K562 (cell line): Measurements from ENCODE around the gene RPS6KA4. TPM values are rescaled to one million over a fixed set of nuclear protein-coding genes. Genes with fewer than 3 reads are reported as not detected.
A peak's percentile ranks its signal among the peaks of the same experiment; 100 is the strongest.

Experiments
- BMI1 ChIP-seq: fragments of 150-350 bp; IDR thresholded peaks from 2 replicates; pipeline ENCODE4 v1.6.1; 2014; ENCODE audit warnings: low read length
- ELF4 ChIP-seq: fragments of 450-650 bp; formaldehyde crosslinking; IDR thresholded peaks from 2 replicates; pipeline ENCODE4 v1.4.0; 2022; ENCODE audit warnings: missing genetic modification characterization
- HNRNPK ChIP-seq: fragments of 200-400 bp; formaldehyde crosslinking; IDR thresholded peaks from one replicate; pipeline ENCODE4 v1.6.1; 2018; ENCODE audit warnings: mild to moderate bottlenecking, low read depth, low read length; ENCODE audit not compliant: poor library complexity, severe bottlenecking
- KDM2B ChIP-seq: fragments of 250-450 bp; sonication (Bioruptor Pico); IDR thresholded peaks from 2 replicates; pipeline ENCODE4 v1.8.0; 2021; ENCODE audit warnings: mild to moderate bottlenecking, moderate library complexity
- PKNOX1 ChIP-seq: fragments of 450-650 bp; IDR thresholded peaks from 2 replicates; pipeline ENCODE4 v1.6.1; 2016
- RCOR1 ChIP-seq, 2 experiments: IDR thresholded peaks; 2 replicates each; pipeline ENCODE4 v1.6.1; 2012; ENCODE audit warnings: low read depth in 2 of 2, low read length in 2 of 2, borderline replicate concordance in 1 of 2, improper control_type of control experiment in 1 of 2
- ZBTB33 ChIP-seq: sonication (generic); formaldehyde crosslinking; IDR thresholded peaks from 2 replicates; pipeline ENCODE4 v1.8.1; 2023; ENCODE audit warnings: mild to moderate bottlenecking, missing genetic modification reagents
- polyA plus RNA-seq, 8 experiments: library from polyadenylated mRNA; depleted of rRNA in 4 of 8; stranded (reverse) in 5 of 8; unstranded in 3 of 8; fragments of >200 nt; fragmentation: Nextera tagmentation in 2 of 8; fragmentation: Illumina TruSeq in 1 of 8; extraction: Ambion mirVana in 2 of 8; extraction: Trizol in 1 of 8; gene quantifications; 2 replicates each; pipeline versions ENCODE4 v1.2.1 to v1.2.3, GENCODE V29; 2011 to 2014; ENCODE audit warnings: inconsistent platforms in 1 of 8, missing spikeins in 1 of 8
- total RNA-seq, 7 experiments: library from RNA; depleted of rRNA in 6 of 7; stranded (reverse); fragments of >200 nt in 6 of 7; fragmentation: Illumina TruSeq in 2 of 7; extraction: Trizol in 2 of 7; gene quantifications; 2 replicates each; pipeline versions ENCODE4 v1.2.1 to v1.2.3, GENCODE V29; 2011 to 2021; ENCODE audit warnings: low replicate concordance in 1 of 7
- TF ChIP-seq, protein P1 (sequence below): fragments of 450-650 bp; IDR thresholded peaks from 2 replicates; pipeline ENCODE4 v1.6.1; 2016; ENCODE audit warnings: mild to moderate bottlenecking, moderate library complexity
- TF ChIP-seq, protein P2 (sequence below): sonication (generic); formaldehyde crosslinking; IDR thresholded peaks from 2 replicates; pipeline ENCODE4 v1.8.1; 2022; ENCODE audit warnings: missing genetic modification reagents

Gene RPS6KA4
- total and polyA plus RNA-seq, 9 of the 15 experiments (the other 6 are each of a cell fraction or from before 2014, with no cell fraction given): 0.15 to 23.8 (median 9.8) TPM

- TF ChIP-seq, protein P1, sequence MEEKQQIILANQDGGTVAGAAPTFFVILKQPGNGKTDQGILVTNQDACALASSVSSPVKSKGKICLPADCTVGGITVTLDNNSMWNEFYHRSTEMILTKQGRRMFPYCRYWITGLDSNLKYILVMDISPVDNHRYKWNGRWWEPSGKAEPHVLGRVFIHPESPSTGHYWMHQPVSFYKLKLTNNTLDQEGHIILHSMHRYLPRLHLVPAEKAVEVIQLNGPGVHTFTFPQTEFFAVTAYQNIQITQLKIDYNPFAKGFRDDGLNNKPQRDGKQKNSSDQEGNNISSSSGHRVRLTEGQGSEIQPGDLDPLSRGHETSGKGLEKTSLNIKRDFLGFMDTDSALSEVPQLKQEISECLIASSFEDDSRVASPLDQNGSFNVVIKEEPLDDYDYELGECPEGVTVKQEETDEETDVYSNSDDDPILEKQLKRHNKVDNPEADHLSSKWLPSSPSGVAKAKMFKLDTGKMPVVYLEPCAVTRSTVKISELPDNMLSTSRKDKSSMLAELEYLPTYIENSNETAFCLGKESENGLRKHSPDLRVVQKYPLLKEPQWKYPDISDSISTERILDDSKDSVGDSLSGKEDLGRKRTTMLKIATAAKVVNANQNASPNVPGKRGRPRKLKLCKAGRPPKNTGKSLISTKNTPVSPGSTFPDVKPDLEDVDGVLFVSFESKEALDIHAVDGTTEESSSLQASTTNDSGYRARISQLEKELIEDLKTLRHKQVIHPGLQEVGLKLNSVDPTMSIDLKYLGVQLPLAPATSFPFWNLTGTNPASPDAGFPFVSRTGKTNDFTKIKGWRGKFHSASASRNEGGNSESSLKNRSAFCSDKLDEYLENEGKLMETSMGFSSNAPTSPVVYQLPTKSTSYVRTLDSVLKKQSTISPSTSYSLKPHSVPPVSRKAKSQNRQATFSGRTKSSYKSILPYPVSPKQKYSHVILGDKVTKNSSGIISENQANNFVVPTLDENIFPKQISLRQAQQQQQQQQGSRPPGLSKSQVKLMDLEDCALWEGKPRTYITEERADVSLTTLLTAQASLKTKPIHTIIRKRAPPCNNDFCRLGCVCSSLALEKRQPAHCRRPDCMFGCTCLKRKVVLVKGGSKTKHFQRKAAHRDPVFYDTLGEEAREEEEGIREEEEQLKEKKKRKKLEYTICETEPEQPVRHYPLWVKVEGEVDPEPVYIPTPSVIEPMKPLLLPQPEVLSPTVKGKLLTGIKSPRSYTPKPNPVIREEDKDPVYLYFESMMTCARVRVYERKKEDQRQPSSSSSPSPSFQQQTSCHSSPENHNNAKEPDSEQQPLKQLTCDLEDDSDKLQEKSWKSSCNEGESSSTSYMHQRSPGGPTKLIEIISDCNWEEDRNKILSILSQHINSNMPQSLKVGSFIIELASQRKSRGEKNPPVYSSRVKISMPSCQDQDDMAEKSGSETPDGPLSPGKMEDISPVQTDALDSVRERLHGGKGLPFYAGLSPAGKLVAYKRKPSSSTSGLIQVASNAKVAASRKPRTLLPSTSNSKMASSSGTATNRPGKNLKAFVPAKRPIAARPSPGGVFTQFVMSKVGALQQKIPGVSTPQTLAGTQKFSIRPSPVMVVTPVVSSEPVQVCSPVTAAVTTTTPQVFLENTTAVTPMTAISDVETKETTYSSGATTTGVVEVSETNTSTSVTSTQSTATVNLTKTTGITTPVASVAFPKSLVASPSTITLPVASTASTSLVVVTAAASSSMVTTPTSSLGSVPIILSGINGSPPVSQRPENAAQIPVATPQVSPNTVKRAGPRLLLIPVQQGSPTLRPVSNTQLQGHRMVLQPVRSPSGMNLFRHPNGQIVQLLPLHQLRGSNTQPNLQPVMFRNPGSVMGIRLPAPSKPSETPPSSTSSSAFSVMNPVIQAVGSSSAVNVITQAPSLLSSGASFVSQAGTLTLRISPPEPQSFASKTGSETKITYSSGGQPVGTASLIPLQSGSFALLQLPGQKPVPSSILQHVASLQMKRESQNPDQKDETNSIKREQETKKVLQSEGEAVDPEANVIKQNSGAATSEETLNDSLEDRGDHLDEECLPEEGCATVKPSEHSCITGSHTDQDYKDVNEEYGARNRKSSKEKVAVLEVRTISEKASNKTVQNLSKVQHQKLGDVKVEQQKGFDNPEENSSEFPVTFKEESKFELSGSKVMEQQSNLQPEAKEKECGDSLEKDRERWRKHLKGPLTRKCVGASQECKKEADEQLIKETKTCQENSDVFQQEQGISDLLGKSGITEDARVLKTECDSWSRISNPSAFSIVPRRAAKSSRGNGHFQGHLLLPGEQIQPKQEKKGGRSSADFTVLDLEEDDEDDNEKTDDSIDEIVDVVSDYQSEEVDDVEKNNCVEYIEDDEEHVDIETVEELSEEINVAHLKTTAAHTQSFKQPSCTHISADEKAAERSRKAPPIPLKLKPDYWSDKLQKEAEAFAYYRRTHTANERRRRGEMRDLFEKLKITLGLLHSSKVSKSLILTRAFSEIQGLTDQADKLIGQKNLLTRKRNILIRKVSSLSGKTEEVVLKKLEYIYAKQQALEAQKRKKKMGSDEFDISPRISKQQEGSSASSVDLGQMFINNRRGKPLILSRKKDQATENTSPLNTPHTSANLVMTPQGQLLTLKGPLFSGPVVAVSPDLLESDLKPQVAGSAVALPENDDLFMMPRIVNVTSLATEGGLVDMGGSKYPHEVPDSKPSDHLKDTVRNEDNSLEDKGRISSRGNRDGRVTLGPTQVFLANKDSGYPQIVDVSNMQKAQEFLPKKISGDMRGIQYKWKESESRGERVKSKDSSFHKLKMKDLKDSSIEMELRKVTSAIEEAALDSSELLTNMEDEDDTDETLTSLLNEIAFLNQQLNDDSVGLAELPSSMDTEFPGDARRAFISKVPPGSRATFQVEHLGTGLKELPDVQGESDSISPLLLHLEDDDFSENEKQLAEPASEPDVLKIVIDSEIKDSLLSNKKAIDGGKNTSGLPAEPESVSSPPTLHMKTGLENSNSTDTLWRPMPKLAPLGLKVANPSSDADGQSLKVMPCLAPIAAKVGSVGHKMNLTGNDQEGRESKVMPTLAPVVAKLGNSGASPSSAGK: no peak; the same call in 1 of the 2 replicates
- TF ChIP-seq PKNOX1 (no peak), HNRNPK (no peak), BMI1 (no peak), ELF4 (CRISPR knock-in tag) (no peak), ZBTB33 (no peak), KDM2B (CRISPR knock-in tag) (no peak), RCOR1 (IDR thresholded peaks at IDR 0.05; ENCODE audit: borderline replicate concordance in 1 of 2, low read depth in 2 of 2, low read length in 2 of 2) (0 out of 4 replicates have a peak, but pooled peaks of 1 of the 2 experiments have one; percentile 35)
- TF ChIP-seq, protein P2, sequence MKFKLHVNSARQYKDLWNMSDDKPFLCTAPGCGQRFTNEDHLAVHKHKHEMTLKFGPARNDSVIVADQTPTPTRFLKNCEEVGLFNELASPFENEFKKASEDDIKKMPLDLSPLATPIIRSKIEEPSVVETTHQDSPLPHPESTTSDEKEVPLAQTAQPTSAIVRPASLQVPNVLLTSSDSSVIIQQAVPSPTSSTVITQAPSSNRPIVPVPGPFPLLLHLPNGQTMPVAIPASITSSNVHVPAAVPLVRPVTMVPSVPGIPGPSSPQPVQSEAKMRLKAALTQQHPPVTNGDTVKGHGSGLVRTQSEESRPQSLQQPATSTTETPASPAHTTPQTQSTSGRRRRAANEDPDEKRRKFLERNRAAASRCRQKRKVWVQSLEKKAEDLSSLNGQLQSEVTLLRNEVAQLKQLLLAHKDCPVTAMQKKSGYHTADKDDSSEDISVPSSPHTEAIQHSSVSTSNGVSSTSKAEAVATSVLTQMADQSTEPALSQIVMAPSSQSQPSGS (CRISPR knock-in tag): no peak
Observed at GRCh38 chr11:64357904-64358535, 942 bp upstream of the RPS6KA4 start (continued).
